OCI-LY1 (cell line): ENCODE results near the gene CCDC83.

Experiments used
- H2AFZ ChIP-seq: fragments of 200-600 bp; sonication (generic), shearing (Covaris generic); 2 replicates; pipeline ENCODE4 v1.6.0; 2014; ENCODE audit warnings: antibody characterized with exemption, mild to moderate bottlenecking, low read length
- H3F3A ChIP-seq: fragments of 200-600 bp; sonication (generic), shearing (Covaris generic); 2 replicates; pipeline ENCODE4 v1.6.0; 2014; ENCODE audit warnings: mild to moderate bottlenecking, antibody characterized with exemption, low read length, moderate library complexity; ENCODE audit not compliant: insufficient read depth
- H3K27ac ChIP-seq: fragments of 200-600 bp; sonication (generic); 2 replicates; pipeline ENCODE4 v1.5.1; 2014; ENCODE audit warnings: low read length, mixed run types, mild to moderate bottlenecking, low read depth; ENCODE audit not compliant: poor library complexity, severe bottlenecking
- H3K27me3 ChIP-seq: fragments of 200-600 bp; sonication (generic); 2 replicates; pipeline ENCODE4 v1.6.0; 2014; ENCODE audit warnings: antibody characterized with exemption, mild to moderate bottlenecking, low read length, moderate library complexity; ENCODE audit not compliant: insufficient read depth
- H3K36me3 ChIP-seq: fragments of 200-600 bp; sonication (generic); 2 replicates; pipeline ENCODE4 v1.6.1; 2014; ENCODE audit warnings: mild to moderate bottlenecking, antibody characterized with exemption, low read length, moderate library complexity, mixed read lengths; ENCODE audit not compliant: insufficient read depth
- H3K4me1 ChIP-seq: fragments of 200-600 bp; sonication (generic); 2 replicates; pipeline ENCODE4 v1.5.1; 2014; ENCODE audit warnings: mild to moderate bottlenecking, low read length, moderate library complexity; ENCODE audit not compliant: insufficient read depth, severe bottlenecking
- H3K4me2 ChIP-seq: fragments of 200-600 bp; sonication (generic), shearing (Covaris generic); 2 replicates; pipeline ENCODE4 v1.6.1; 2014; ENCODE audit warnings: low read length
- H3K4me3 ChIP-seq: fragments of 200-600 bp; sonication (generic); 2 replicates; pipeline ENCODE4 v1.5.1; 2014; ENCODE audit warnings: low read length, low read depth, mild to moderate bottlenecking, mixed read lengths; ENCODE audit not compliant: poor library complexity, severe bottlenecking
- H3K79me2 ChIP-seq: fragments of 200-600 bp; shearing (Covaris generic); 2 replicates; pipeline ENCODE4 v1.6.1; 2016; ENCODE audit warnings: mixed run types, low read length, mixed read lengths; ENCODE audit not compliant: insufficient read depth
- H3K9ac ChIP-seq: fragments of 200-600 bp; sonication (generic), shearing (Covaris generic); 2 replicates; pipeline ENCODE4 v1.6.1; 2014; ENCODE audit warnings: mild to moderate bottlenecking, low read length, mixed read lengths
- H3K9me2 ChIP-seq: fragments of 200-600 bp; sonication (generic), shearing (Covaris generic); 2 replicates; pipeline ENCODE4 v1.6.1; 2014; ENCODE audit warnings: low read depth, mild to moderate bottlenecking, low read length, mixed read lengths
- H3K9me3 ChIP-seq: fragments of 200-600 bp; shearing (Covaris generic); 2 replicates; pipeline ENCODE4 v1.6.1; 2014; ENCODE audit warnings: low read length, mixed read lengths
- H4K20me1 ChIP-seq: fragments of 200-600 bp; sonication (generic), shearing (Covaris generic); 2 replicates; pipeline ENCODE4 v1.6.0; 2016; ENCODE audit warnings: mild to moderate bottlenecking, low read length; ENCODE audit not compliant: insufficient read depth
- EZH2 ChIP-seq: fragments of 200-600 bp; sonication (generic), shearing (Covaris generic); IDR thresholded peaks from 2 replicates; pipeline ENCODE4 v1.8.0; 2017; ENCODE audit warnings: borderline replicate concordance, mixed run types, mild to moderate bottlenecking, antibody characterized with exemption, low read length, moderate library complexity, mixed read lengths
- TF ChIP-seq, protein P1 (sequence below): fragments of 200-600 bp; sonication (generic), shearing (Covaris generic); IDR thresholded peaks from 2 replicates; pipeline ENCODE4 v1.5.1; 2017; ENCODE audit warnings: mild to moderate bottlenecking, antibody characterized with exemption, low read length, moderate library complexity, mixed read lengths

CCDC83 gene

GRCh38 chr11:85874265-85874664 is 19.1 kb downstream of the CCDC83 start:
- H3K27ac ChIP-seq = no peak overlapping the region
- no peaks in the 10 kb centered on the region for H3K36me3 ChIP-seq
- H3K4me2 ChIP-seq = no peak overlapping the region
- TF ChIP-seq, protein P1, sequence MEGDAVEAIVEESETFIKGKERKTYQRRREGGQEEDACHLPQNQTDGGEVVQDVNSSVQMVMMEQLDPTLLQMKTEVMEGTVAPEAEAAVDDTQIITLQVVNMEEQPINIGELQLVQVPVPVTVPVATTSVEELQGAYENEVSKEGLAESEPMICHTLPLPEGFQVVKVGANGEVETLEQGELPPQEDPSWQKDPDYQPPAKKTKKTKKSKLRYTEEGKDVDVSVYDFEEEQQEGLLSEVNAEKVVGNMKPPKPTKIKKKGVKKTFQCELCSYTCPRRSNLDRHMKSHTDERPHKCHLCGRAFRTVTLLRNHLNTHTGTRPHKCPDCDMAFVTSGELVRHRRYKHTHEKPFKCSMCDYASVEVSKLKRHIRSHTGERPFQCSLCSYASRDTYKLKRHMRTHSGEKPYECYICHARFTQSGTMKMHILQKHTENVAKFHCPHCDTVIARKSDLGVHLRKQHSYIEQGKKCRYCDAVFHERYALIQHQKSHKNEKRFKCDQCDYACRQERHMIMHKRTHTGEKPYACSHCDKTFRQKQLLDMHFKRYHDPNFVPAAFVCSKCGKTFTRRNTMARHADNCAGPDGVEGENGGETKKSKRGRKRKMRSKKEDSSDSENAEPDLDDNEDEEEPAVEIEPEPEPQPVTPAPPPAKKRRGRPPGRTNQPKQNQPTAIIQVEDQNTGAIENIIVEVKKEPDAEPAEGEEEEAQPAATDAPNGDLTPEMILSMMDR = no peak
- no peak for TF ChIP-seq EZH2
- no peaks in the 10 kb centered on the region for H3K9me2 ChIP-seq
- H3K9ac ChIP-seq = no peak overlapping the region
- H2AFZ ChIP-seq = no peak overlapping the region
- no peaks in the 10 kb centered on the region for H4K20me1 ChIP-seq
- no peaks in the 10 kb centered on the region for H3K79me2 ChIP-seq
- H3K4me1 ChIP-seq = no peaks in the 10 kb centered on the region
- H3F3A ChIP-seq = no peaks in the 10 kb centered on the region
- no peak overlapping the region for H3K4me3 ChIP-seq
- H3K9me3 ChIP-seq = no peaks in the 10 kb centered on the region
- no peaks in the 10 kb centered on the region for H3K27me3 ChIP-seq

- H3K4me2 ChIP-seq = no peak overlapping the region
- H3K9ac ChIP-seq = no peak overlapping the region
- no peaks in the 10 kb centered on the region for H3K36me3 ChIP-seq
- TF ChIP-seq EZH2 = no peak
- TF ChIP-seq, protein P1 = no peak
- H3K79me2 ChIP-seq = no peaks in the 10 kb centered on the region
- no peaks in the 10 kb centered on the region for H3K27me3 ChIP-seq
- H4K20me1 ChIP-seq = no peaks in the 10 kb centered on the region
- H3K9me2 ChIP-seq = no peaks in the 10 kb centered on the region
- H3K4me3 ChIP-seq = no peak overlapping the region
- no peaks in the 10 kb centered on the region for H3K9me3 ChIP-seq
- no peaks in the 10 kb centered on the region for H3K4me1 ChIP-seq
- no peak overlapping the region for H2AFZ ChIP-seq
- no peaks in the 10 kb centered on the region for H3F3A ChIP-seq
- H3K27ac ChIP-seq = no peak overlapping the region
Measured at GRCh38 chr11:85875505-85875904, 20.3 kb downstream of the CCDC83 start.

DNA sequence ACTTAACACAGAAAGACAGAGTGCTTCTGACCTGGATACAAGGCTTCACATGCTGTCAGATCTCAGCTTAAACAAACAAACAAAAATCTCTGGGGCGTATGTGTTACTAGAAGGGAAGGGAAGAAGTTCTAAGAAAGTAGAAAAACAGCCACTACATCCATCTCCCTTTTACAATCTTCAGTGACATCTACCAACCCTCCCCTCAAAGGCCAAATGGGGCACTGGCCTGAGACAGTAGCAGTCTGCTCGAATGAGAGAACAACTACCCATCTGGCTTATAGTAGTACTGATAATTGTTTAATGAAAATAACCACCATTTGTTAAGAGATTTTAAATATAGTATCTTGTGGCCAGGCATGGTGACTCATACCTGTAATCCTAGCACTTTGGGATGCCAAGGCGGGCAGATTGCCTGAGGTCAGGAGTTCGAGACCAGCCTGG is 29.4 kb downstream of the CCDC83 start:
- Histone ChIP-seq H3K4me3 (no peak overlapping the region), H3K4me2 (no peak overlapping the region), H3K9ac (no peak overlapping the region), H4K20me1 (no peaks in the 10 kb centered on the region), H3K36me3 (no peaks in the 10 kb centered on the region), H3K79me2 (no peaks in the 10 kb centered on the region), H2AFZ (no peak overlapping the region), H3K9me3 (no peaks in the 10 kb centered on the region), H3K4me1 (no peaks in the 10 kb centered on the region), H3F3A (no peaks in the 10 kb centered on the region), H3K9me2 (no peaks in the 10 kb centered on the region), H3K27me3 (no peaks in the 10 kb centered on the region), H3K27ac (no peak overlapping the region)
- TF ChIP-seq EZH2 = no peak
- TF ChIP-seq, protein P1 = no peak
